HG03139 (cell line): ENCODE results near the gene PMVK.

ENCODE experiments used
- ATAC-seq: cut with Tn5 transposase; IDR thresholded peaks from one replicate; pipeline ENCODE4 v1.9.1; 2021; ENCODE audit not compliant: unreplicated experiment

Gene PMVK

GRCh38 chr1:154881820-154882535, 54.5 kb downstream of the PMVK start:
- ATAC-seq = no peak

- no peak for ATAC-seq
These were observed 55.8 kb downstream of the PMVK start for GRCh38 chr1:154880671-154881070.

GRCh38 chr1:154879038-154879421, 57.5 kb downstream of the PMVK start:
- no peak for ATAC-seq

- no peak for ATAC-seq
These were observed 58.0 kb downstream of the PMVK start for GRCh38 chr1:154878371-154879037.

GRCh38 chr1:154877370-154877974, 59.0 kb downstream of the PMVK start:
- ATAC-seq = no peak

GRCh38 chr1:154876842-154877369, 59.6 kb downstream of the PMVK start:
- no peak for ATAC-seq
